LNCAP (cell line): ENCODE data around the gene TMC1.

Source experiments
- CTCF ChIP-seq: fragments of 450-650 bp; IDR thresholded peaks from 2 replicates; pipeline ENCODE4 v1.5.1; 2017; ENCODE audit warnings: mild to moderate bottlenecking

TMC1 gene

GRCh38 chr9:72656021-72656420 is 134.6 kb downstream of the TMC1 start:
- no peak for TF ChIP-seq CTCF

GRCh38 chr9:72657023-72657422 is 135.6 kb downstream of the TMC1 start:
- no peak for TF ChIP-seq CTCF

GRCh38 chr9:72658703-72659102 is 137.3 kb downstream of the TMC1 start:
- no peak for TF ChIP-seq CTCF

- no peak for TF ChIP-seq CTCF
Measured at GRCh38 chr9:72661401-72662135, 140.2 kb downstream of the TMC1 start.

- no peak for TF ChIP-seq CTCF
Measured at GRCh38 chr9:72665421-72665820, 144.0 kb downstream of the TMC1 start.

- TF ChIP-seq CTCF, result no peak
Measured at GRCh38 chr9:72667181-72667580, 145.8 kb downstream of the TMC1 start.

GRCh38 chr9:72674961-72675360 is 153.6 kb downstream of the TMC1 start:
- no peak for TF ChIP-seq CTCF

- no peak for TF ChIP-seq CTCF
Measured at GRCh38 chr9:72675586-72675985, 154.2 kb downstream of the TMC1 start.
